Measurements from ENCODE around the gene TFAP2A. TPM values are rescaled to one million over a fixed set of nuclear protein-coding genes. Genes with fewer than 3 reads are reported as not detected.

The TFAP2A gene
- total RNA-seq, 2 donors from 2014 or later = 0.78 TPM; not detected in 1

DNA sequence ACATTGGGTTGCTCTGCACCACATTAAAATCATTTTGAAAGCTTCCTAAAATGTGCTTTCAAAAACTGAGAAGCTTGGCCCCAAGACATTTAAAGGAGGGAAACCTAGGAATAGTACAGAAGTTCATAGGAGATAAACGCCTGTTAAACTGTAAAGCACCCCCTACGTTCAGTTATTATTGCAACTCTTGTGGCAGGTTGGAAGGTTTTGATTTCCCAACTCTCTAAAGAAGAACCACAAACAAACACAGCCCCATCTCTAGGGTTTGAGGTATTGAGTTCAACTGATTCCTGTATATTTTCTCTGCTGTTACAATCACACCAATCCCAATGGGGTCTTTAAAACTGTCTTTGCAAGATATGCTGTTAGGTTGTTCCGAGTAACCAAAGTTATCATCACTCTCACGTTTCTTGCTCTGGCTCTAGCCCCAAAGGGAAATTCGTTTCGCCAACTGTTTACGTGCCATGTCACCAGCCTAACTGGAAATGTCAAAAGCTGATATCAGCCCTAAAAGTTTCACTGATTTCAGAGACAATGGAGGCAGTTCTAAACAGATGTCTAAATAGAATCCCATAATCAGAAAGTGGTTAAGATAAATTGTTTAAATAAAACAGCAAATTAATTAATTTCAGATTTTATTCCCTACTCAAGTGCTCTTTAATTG is 12.1 kb downstream of the TFAP2A start:
- Histone ChIP-seq H3K4me1 (ENCODE audit: control insufficient read depth in 1 of 2, low read depth in 2 of 2) (peaks cover 5 to 18% of the 10 kb centered on the region in 2 donors), H3K27me3 (replicated peaks; ENCODE audit: insufficient read depth) (no peaks in the 10 kb centered on the region), H3K9me3 (no peaks in the 10 kb centered on the region), H3K36me3 (no peaks in the 10 kb centered on the region), H3K4me3 (no peak overlapping the region), H3K27ac (no peak overlapping the region)
- no peak for TF ChIP-seq CTCF (IDR thresholded peaks at IDR 0.05)
- DNase-seq (ENCODE audit: low spot score) (no peak), ATAC-seq (ENCODE audit: insufficient number of reproducible peaks, low FRiP score, low read depth) (no peak)

DNA sequence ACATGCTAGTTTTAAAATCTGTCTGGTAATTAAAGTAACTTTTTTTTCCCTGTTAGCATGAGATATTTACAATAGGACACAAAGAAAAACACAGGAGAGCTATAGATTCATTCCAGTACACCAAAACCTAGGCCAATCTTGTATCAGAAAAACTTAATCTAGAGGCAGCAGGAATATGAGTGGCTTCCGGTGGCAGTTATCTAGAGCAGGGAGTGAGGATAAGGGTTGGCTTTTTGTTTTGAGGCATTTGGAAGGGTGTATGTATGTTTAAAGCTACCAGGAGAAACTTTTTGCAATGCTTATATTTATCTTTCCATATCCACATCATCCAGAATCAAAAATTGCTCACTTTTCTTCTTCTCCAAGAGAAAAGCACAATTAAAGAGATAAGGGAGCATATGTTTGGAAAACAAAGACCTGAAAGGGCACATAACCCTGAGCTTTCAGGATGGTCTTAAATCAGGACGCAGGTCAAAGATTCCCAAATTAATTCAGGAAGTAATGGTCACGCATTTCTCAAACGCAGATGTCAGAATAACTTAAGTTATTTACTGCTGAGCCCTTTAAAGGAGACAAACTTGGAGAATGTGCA is 13.1 kb downstream of the TFAP2A start:
- Histone ChIP-seq H3K27ac (no peak overlapping the region), H3K36me3 (no peaks in the 10 kb centered on the region), H3K27me3 (replicated peaks; ENCODE audit: insufficient read depth) (no peaks in the 10 kb centered on the region), H3K4me1 (ENCODE audit: control insufficient read depth in 1 of 2, low read depth in 2 of 2) (peaks cover 5 to 18% of the 10 kb centered on the region in 2 donors), H3K4me3 (no peak overlapping the region), H3K9me3 (no peaks in the 10 kb centered on the region)
- DNase-seq (ENCODE audit: low spot score) (no peak), ATAC-seq (ENCODE audit: insufficient number of reproducible peaks, low FRiP score, low read depth) (no peak)
- TF ChIP-seq CTCF (IDR thresholded peaks at IDR 0.05) = no peak

- no peak for TF ChIP-seq CTCF (IDR thresholded peaks at IDR 0.05)
- H3K4me1 ChIP-seq (ENCODE audit: control insufficient read depth in 1 of 2, low read depth in 2 of 2) = peaks cover 5 to 18% of the 10 kb centered on the region in 2 donors
- no peaks in the 10 kb centered on the region for H3K9me3 ChIP-seq
- no peak for ATAC-seq (ENCODE audit: insufficient number of reproducible peaks, low FRiP score, low read depth)
- H3K36me3 ChIP-seq = no peaks in the 10 kb centered on the region
- H3K27ac ChIP-seq = no peak overlapping the region
- H3K27me3 ChIP-seq (replicated peaks; ENCODE audit: insufficient read depth) = peaks cover 1% of the 10 kb centered on the region
- H3K4me3 ChIP-seq = no peak overlapping the region
- DNase-seq (ENCODE audit: low spot score) = no peak
Measured at GRCh38 chr6:10401004-10401536, 13.8 kb downstream of the TFAP2A start.

DNA sequence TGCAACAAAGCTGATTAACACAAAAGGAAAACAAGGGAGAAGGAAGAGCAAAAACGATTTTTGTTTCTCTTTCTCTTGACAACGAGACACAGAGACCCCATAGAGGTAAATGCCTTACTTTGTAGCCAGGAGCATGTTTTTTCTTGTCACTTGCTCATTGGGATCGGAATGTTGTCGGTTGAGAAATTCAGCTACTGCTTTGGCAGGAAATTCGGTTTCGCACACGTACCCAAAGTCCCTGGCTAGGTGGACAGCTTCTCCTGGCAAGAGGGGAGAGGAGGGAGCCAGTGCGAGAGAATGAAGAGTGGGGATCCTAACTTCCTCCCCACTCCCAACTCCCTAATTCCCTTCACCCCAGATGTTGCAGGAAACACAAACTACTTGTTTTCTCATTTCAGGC is 14.5 kb downstream of the TFAP2A start:
- no peaks in the 10 kb centered on the region for H3K9me3 ChIP-seq
- H3K4me1 ChIP-seq (ENCODE audit: control insufficient read depth in 1 of 2, low read depth in 2 of 2) = peaks cover 5 to 18% of the 10 kb centered on the region in 2 donors
- TF ChIP-seq CTCF (IDR thresholded peaks at IDR 0.05) = no peak
- peaks cover 9% of the 10 kb centered on the region for H3K27me3 ChIP-seq (replicated peaks; ENCODE audit: insufficient read depth)
- H3K36me3 ChIP-seq = no peaks in the 10 kb centered on the region
- ATAC-seq (ENCODE audit: insufficient number of reproducible peaks, low FRiP score, low read depth) (no peak), DNase-seq (ENCODE audit: low spot score) (no peak)
- no peak overlapping the region for H3K27ac ChIP-seq
- H3K4me3 ChIP-seq = no peak overlapping the region

- peaks cover 5 to 12% of the 10 kb centered on the region in 2 donors for H3K4me1 ChIP-seq (ENCODE audit: control insufficient read depth in 1 of 2, low read depth in 2 of 2)
- H3K9me3 ChIP-seq = no peaks in the 10 kb centered on the region
- DNase-seq (ENCODE audit: low spot score) = no peak
- peaks cover 10% of the 10 kb centered on the region for H3K27me3 ChIP-seq (replicated peaks; ENCODE audit: insufficient read depth)
- no peak for TF ChIP-seq CTCF (IDR thresholded peaks at IDR 0.05)
- ATAC-seq (ENCODE audit: insufficient number of reproducible peaks, low FRiP score, low read depth) = no peak
- H3K36me3 ChIP-seq = no peaks in the 10 kb centered on the region
- no peak overlapping the region for H3K4me3 ChIP-seq
- no peak overlapping the region for H3K27ac ChIP-seq
Measured at GRCh38 chr6:10399451-10399850, 15.4 kb downstream of the TFAP2A start.

Data from thoracic aorta (tissue), 2 donors.